Keratinocyte (primary cell): ENCODE measurements around the gene FLNC. TPM values are rescaled to one million over a fixed set of nuclear protein-coding genes. Genes with fewer than 3 reads are reported as not detected.

ENCODE experiments used
- DNase-seq: peaks from one replicate; pipeline ENCODE4 v3.0.0-alpha.2; 2011; ENCODE audit warnings: low read depth, missing footprints, low spot score
- FAIRE-seq: peaks from 2 replicates; lab custom pipeline; 2011; peaks lifted over from hg19 to GRCh38; lab: Jason Lieb, UNC
- H2AFZ ChIP-seq: 2 replicates; pipeline ENCODE4 v1.6.0; 2012; ENCODE audit warnings: low read length, control low read depth, inconsistent platforms; ENCODE audit not compliant: control insufficient read depth
- H3K27ac ChIP-seq: 2 replicates; pipeline ENCODE4 v1.5.1; 2011; ENCODE audit warnings: low read length; ENCODE audit not compliant: control insufficient read depth, insufficient read depth
- H3K27me3 ChIP-seq: 3 replicates; pipeline ENCODE4 v1.6.0; 2011; ENCODE audit warnings: low read length; ENCODE audit not compliant: control insufficient read depth, insufficient read depth; ENCODE audit errors: extremely low read depth
- H3K36me3 ChIP-seq, 2 experiments: 2 replicates in 1 of 2; 3 replicates in 1 of 2; pipeline ENCODE4 v1.5.1; 2011; ENCODE audit warnings: low read length in 2 of 2, mild to moderate bottlenecking in 1 of 2; ENCODE audit not compliant: control insufficient read depth in 2 of 2, insufficient read depth in 2 of 2; ENCODE audit errors: extremely low read depth in 1 of 2
- H3K4me1 ChIP-seq: 3 replicates; pipeline ENCODE4 v1.5.1; 2011; ENCODE audit warnings: low read length; ENCODE audit not compliant: control insufficient read depth, insufficient read depth; ENCODE audit errors: extremely low read depth
- H3K4me2 ChIP-seq: 3 replicates; pipeline ENCODE4 v1.6.0; 2011; ENCODE audit warnings: low read depth, low read length; ENCODE audit not compliant: control insufficient read depth, insufficient read depth; ENCODE audit errors: extremely low read depth
- H3K4me3 ChIP-seq, 3 experiments: fragments of 200-600 bp in 1 of 3; sonication (generic) in 1 of 3; 2 replicates in 2 of 3; 3 replicates in 1 of 3; pipeline ENCODE4 v1.5.1; 2011 to 2016; ENCODE audit warnings: low read length in 3 of 3, mild to moderate bottlenecking in 3 of 3, control low read depth in 2 of 3, inconsistent platforms in 1 of 3, low read depth in 1 of 3, mixed read lengths in 1 of 3, mixed run types in 1 of 3, moderate library complexity in 1 of 3; ENCODE audit not compliant: control insufficient read depth in 2 of 3, insufficient read depth in 2 of 3; ENCODE audit errors: extremely low read depth in 1 of 3
- H3K79me2 ChIP-seq: 2 replicates; pipeline ENCODE4 v1.6.0; 2012; ENCODE audit warnings: low read length; ENCODE audit not compliant: control insufficient read depth, insufficient read depth
- H3K9ac ChIP-seq: 3 replicates; pipeline ENCODE4 v1.6.0; 2011; ENCODE audit warnings: low read length; ENCODE audit not compliant: control insufficient read depth, insufficient read depth; ENCODE audit errors: extremely low read depth
- H3K9me1 ChIP-seq: 3 replicates; pipeline ENCODE4 v1.6.0; 2011; ENCODE audit warnings: low read length; ENCODE audit not compliant: control insufficient read depth, insufficient read depth; ENCODE audit errors: extremely low read depth
- H3K9me3 ChIP-seq: 2 replicates; pipeline ENCODE4 v1.5.1; 2012; ENCODE audit warnings: low read depth, low read length; ENCODE audit not compliant: control insufficient read depth
- H4K20me1 ChIP-seq: 3 replicates; pipeline ENCODE4 v1.6.0; 2011; ENCODE audit warnings: low read length; ENCODE audit not compliant: control insufficient read depth, insufficient read depth; ENCODE audit errors: extremely low read depth
- CTCF ChIP-seq, 3 experiments: IDR thresholded peaks in 1 of 3; conservative IDR thresholded peaks in 1 of 3; optimal IDR thresholded peaks in 1 of 3; 2 replicates in 2 of 3; 3 replicates in 1 of 3; pipeline versions ENCODE3 to v1.5.1; 2011; ENCODE audit warnings: low read length in 3 of 3, mild to moderate bottlenecking in 3 of 3, moderate library complexity in 2 of 3, control low read depth in 1 of 3, inconsistent platforms in 1 of 3; ENCODE audit not compliant: insufficient read depth in 2 of 3; ENCODE audit errors: extremely low read depth in 1 of 3
- EZH2 ChIP-seq: IDR thresholded peaks from one replicate; pipeline ENCODE4 v1.6.1; 2012; ENCODE audit warnings: inconsistent platforms, mild to moderate bottlenecking, low read length, moderate library complexity
- dilution Hi-C: fragments of 300-500 bp; cut with MboI; formaldehyde crosslinking; loops from one replicate; pipeline ENCODE4 v1.7.0; 2020; ENCODE audit warnings: low sequenced_read_pairs; ENCODE audit not compliant: extremely low pct_ligation_motif_present
- polyA plus RNA-seq, 5 experiments: library from polyadenylated mRNA; depleted of rRNA in 3 of 5; stranded (reverse) in 3 of 5; stranded (forward) in 1 of 5; unstranded in 1 of 5; fragments of >200 nt; gene quantifications; 1 replicate in 1 of 5; 2 replicates in 3 of 5; 3 replicates in 1 of 5; pipeline versions ENCODE4 v1.2.1 to v1.2.3, GENCODE V29; 2011 to 2012; ENCODE audit warnings: missing spikeins in 2 of 5, low read depth in 1 of 5, low replicate concordance in 1 of 5

The FLNC gene
- polyA plus RNA-seq, 1 donor (not counting 4 experiments of a cell fraction or from before 2014, with no cell fraction given): 0.03 TPM

- TF ChIP-seq CTCF (optimal IDR thresholded peaks at IDR 0.05 in 1 of 3, IDR thresholded peaks at IDR 0.05 in 1 of 3, conservative IDR thresholded peaks at IDR 0.05 in 1 of 3; ENCODE audit: extremely low read depth in 1 of 3, insufficient read depth in 2 of 3, low read length in 3 of 3) (no peak), EZH2 (no peak)
- H3K4me1 ChIP-seq: peaks cover 34% of the 10 kb centered on the region
Observed at GRCh38 chr7:128895320-128895719, 65.1 kb downstream of the FLNC start.

GRCh38 chr7:128899392-128899791 is 69.2 kb downstream of the FLNC start:
- DNase-seq: no peak
- no peaks in the 10 kb centered on the region for H3K36me3 ChIP-seq
- no peak for TF ChIP-seq EZH2
- no peak for TF ChIP-seq CTCF (optimal IDR thresholded peaks at IDR 0.05 in 1 of 3, IDR thresholded peaks at IDR 0.05 in 1 of 3, conservative IDR thresholded peaks at IDR 0.05 in 1 of 3; ENCODE audit: extremely low read depth in 1 of 3, insufficient read depth in 2 of 3, low read length in 3 of 3)
- no peak overlapping the region for H3K9ac ChIP-seq
- H3K79me2 ChIP-seq: no peaks in the 10 kb centered on the region
- no peaks in the 10 kb centered on the region for H3K9me3 ChIP-seq
- no peaks in the 10 kb centered on the region for H4K20me1 ChIP-seq
- H3K4me3 ChIP-seq: no peak overlapping the region
- no peak for FAIRE-seq
- no peaks in the 10 kb centered on the region for H3K27me3 ChIP-seq
- H2AFZ ChIP-seq: no peak overlapping the region
- dilution Hi-C loops: no loop called here
- peaks cover 19% of the 10 kb centered on the region for H3K4me1 ChIP-seq
- no peak overlapping the region for H3K4me2 ChIP-seq
- H3K9me1 ChIP-seq: no peaks in the 10 kb centered on the region
- no peak overlapping the region for H3K27ac ChIP-seq

More at GRCh38 chr7:128895320-128895719, 65.1 kb downstream of the FLNC start:
- Histone ChIP-seq H3K4me3 (no peak overlapping the region), H3K4me2 (no peak overlapping the region), H2AFZ (no peak overlapping the region), H3K9me3 (no peaks in the 10 kb centered on the region), H3K9ac (no peak overlapping the region), H3K9me1 (no peaks in the 10 kb centered on the region), H3K27me3 (no peaks in the 10 kb centered on the region), H4K20me1 (no peaks in the 10 kb centered on the region), H3K27ac (no peak overlapping the region), H3K36me3 (no peaks in the 10 kb centered on the region), H3K79me2 (no peaks in the 10 kb centered on the region)
- dilution Hi-C loops: no loop called here
- FAIRE-seq (no peak), DNase-seq (no peak)
